Medulla oblongata (tissue), 1 donor: ENCODE data around the gene ASB5.
A peak's percentile ranks its signal among the peaks of the same experiment; 100 is the strongest.
"Not testable (repeated sequence)": the region's sequence is repeated elsewhere in the genome, so short reads cannot be mapped to it uniquely, and the experiment has no call there.

Experiments
- DNase-seq: peaks from one replicate; pipeline ENCODE4 v3.0.0-alpha.2; 2015; ENCODE audit errors: extremely low spot score

ASB5 gene, protein sequence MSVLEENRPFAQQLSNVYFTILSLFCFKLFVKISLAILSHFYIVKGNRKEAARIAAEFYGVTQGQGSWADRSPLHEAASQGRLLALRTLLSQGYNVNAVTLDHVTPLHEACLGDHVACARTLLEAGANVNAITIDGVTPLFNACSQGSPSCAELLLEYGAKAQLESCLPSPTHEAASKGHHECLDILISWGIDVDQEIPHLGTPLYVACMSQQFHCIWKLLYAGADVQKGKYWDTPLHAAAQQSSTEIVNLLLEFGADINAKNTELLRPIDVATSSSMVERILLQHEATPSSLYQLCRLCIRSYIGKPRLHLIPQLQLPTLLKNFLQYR

GRCh38 chr4:176268963-176269362 lies at the start of gene ASB5:
TSS of gene ASB5 (minus strand) at chr4:176269222. CDS start at chr4:176269108, 114 bp downstream.
- DNase-seq, result no peak

GRCh38 chr4:176313596-176314336 lies 44.7 kb upstream of the ASB5 start:
- no peak for DNase-seq

GRCh38 chr4:176309772-176310171 lies 40.8 kb upstream of the ASB5 start:
- DNase-seq, result no peak

DNA sequence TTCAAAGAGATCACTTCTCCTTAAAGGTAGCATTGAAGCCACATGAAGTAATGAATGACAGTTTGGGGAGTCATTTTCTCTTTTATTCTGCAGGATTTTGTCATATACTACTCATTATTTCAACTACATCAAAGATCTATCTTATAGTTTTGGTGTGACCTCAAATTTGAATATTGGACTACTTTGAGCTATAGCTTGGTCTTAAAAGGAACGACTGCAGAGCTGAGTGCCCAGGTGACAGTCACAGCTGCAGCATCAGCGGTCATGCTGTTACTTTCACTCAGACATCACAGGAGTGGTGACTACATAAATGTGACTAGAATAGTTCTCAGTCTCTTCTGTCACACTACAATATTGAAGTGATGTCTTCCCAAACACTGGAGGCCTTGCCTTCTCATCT lies 40.0 kb upstream of the ASB5 start:
- no peak for DNase-seq

GRCh38 chr4:176308441-176308840 lies 39.4 kb upstream of the ASB5 start:
- DNase-seq, result no peak

- DNase-seq, result no peak
These were observed 38.6 kb upstream of the ASB5 start for GRCh38 chr4:176307666-176307930.

DNA sequence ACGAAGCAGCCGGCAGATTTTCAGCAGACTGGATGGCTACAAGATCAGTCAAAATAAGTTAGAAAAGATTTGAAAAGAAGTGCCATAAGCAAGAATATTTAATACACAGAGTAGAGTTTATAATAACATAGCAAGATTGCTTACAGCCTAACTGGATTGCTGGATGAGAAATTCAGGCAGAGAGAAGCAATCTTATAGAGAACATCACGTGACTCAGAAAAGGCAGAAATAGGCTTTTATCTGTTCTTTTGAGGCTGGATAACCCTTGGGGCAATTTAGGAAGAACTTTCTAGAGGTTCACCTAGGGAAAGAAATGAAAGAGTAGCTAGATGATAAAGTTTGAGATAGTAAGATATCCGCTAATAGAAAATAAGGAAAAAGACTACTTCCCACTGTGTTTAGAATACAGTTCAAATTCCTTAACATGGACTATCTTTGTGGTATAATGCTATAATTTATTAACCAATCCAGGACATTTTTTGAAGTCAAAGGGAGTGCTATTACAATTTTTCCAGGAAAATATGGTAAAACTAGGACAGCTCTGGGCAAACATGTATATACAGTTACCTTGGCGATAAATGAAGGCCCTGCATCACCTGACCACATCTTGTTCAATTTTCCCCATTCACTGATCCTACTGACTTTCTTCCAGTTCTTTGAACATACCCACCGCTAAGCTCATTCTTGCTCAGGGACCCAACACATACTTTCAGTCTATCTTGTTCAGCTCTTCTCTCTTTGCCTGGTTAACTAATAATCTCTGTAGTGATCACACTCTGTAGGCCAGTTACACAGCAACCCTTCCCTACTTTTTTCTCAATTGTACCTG lies 38.0 kb upstream of the ASB5 start:
- no peak for DNase-seq

GRCh38 chr4:176303938-176304337 lies 34.9 kb upstream of the ASB5 start:
- DNase-seq, result no peak

DNA sequence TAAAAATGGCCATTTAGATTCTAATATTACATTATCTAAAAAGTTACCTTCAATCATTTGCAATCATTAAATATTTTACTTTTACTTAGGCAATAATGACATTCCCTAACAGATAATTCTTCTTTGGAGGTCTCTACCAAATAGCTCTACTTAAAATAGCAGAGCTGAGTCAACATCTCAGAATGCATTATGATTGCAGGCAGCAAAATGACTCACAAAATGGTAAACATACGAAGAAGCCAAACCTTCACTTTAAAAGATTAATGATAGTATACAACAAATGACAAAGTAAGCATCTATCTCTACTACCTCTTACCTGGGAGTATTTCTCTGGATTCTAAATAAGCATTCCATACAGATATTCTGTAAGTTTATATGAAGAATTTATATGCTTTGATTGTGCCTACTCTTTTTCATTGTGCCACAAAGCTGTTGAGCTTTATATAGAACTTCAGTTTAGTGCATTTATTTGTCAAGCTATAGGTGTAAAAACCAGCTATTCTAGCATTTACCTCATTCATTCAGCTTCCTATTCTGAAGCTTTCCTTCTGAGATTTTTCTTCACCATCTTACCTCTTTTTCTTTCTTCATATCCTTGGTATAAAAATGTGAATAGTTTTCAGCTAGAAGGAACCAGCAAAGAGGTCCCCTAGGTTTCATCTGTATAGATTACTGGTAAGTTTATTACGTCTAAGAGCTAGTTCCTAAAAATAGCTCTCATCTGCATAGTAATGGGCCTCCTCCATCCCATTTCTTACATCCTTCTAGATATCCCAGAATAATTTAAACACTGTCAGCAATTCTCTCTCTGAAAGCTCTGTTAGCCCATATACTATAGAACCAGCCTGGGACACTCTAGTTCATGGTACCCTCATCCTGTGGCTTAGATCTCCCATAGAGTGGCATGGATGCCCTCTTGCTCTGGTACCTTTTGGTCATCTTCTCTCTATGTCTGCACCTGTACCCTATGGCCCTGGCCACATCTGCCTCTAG lies 33.6 kb upstream of the ASB5 start:
- DNase-seq, result no peak

GRCh38 chr4:176300565-176300964 lies 31.5 kb upstream of the ASB5 start:
- no peak for DNase-seq

GRCh38 chr4:176300036-176300435 lies 31.0 kb upstream of the ASB5 start:
- no peak for DNase-seq

DNA sequence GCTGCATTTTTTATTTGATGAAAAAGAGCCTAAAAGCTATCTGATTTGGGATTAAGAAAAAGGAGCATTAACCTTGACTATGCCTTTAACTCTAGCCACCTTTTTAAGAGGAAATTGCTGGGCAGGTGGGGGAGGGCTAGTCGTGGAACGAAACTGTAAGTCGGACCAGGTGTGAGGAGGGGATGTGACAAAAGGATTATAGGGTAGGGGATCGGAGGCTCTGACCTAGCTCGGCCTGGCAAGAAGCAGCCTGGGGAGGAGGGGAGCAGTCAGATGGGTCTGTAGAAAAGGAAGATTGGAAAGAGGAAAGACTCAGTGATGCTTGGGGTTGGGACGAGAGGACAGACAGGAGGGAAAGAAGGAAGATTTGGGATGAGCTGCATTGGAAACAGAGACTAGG lies 29.6 kb upstream of the ASB5 start:
- no peak for DNase-seq

DNA sequence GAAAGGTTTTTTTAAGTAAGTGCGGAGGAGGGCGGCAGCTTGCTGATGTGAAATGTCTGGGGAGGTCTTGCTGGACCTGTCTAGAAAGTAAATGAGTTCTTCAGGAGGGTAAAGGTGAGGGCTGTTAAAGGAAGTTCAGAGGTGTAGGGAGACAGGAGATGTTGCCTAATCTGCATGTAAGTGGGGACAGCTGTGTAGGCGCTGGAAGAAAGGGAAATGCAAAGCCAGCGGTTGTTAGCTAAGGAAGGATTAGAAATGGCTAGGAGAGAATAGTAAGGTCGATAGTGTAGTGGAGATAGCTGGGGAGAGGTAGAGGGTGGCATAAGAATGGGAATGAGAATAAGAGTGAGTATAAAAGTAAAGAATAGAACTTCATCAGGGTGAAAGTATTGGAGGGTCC lies 26.9 kb upstream of the ASB5 start:
- DNase-seq, result not testable (repeated sequence)

DNA sequence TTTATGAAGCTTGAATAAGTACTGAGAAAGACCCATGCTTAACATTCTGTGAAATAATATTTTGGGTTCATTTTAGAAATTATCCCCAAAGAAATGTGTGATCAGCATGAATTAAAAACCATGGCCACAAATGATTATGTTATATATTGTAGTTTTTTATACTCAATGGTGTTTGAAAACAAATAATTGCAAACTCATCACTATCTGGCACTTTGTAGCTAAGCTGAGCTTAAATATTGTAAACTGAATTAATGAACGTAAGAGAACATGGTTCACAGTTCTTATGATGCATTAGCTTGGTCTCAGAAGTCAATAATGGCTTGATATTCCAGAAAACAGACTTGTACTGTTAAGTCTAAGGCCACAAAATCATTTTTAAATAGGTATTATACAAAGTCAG lies 24.6 kb upstream of the ASB5 start:
- no peak for DNase-seq

DNA sequence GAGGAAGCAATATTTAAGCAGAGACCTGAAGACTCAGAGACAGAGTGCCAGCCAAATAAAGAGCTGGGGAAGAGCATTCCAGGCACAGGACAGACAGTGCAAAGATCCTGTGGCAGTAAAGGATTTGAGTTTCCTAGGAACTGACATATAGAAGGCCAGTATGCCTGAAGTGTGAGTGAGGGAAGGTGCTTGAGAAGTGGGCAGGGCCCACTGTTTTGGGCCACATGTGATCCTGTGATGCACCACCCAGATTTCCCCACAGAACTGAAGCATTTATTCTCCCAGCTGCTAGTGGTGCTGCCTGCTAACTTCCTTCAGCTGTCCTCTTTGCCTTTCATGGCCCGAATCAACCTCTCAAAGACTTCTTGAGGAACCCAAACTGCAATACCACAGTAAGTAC lies 23.9 kb upstream of the ASB5 start:
- no peak for DNase-seq

DNA sequence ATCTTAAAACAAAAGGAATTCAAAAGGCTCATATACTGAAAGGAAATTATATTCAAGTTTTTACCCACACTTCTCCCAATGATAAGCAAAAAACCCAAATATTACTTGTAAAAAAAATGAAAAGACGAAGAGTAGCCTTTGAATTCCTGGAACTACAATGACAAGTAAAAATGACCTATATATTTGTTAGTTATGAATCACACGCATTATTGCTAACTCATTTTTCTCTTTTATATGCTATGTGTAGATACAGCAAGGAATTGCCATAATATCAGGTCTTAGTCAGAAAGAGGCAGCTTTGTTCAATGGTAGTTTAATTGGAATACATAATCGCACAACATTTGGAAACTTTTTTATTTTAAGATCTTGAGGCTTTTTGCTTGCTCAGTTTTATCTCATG lies 22.7 kb upstream of the ASB5 start:
- no peak for DNase-seq

DNA sequence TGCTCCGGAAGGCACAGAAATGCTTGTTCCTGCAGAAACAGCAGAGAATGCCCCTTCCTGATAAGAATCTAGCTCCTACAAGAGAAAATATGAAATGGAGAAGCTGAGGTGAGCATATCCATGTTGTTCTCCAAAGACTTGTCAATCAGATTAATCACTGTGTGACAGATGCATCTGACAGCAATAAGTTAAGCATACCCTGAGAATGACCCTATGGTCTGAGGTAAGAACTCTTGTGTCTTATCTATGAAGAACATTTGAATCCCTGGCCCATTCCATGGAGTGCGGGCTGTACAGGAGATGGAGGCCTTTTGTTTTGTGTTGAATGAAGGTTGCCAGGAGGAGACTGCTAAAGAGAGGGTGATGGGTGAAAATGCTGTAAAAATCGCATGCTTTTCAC lies 21.5 kb upstream of the ASB5 start:
- no peak for DNase-seq

DNA sequence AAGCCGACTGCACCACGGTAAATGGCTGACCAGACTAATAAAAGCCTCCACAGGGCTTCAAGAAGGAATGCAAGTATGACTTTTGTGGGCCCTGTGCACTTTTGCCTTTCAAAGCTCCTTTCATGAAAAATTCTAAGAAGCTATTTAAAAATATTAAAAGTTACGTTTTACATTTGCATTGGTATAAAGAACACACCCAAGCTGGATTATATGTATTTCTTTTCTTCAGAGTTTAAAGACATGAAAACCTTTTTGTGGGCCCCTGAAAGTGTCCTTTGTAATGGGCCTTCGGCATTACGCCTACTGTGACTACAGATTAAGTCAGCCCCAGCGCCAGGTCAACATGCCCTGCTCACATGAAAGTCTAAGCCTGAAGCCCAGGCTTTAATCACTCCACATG lies 20.5 kb upstream of the ASB5 start:
- DNase-seq, result no peak

- DNase-seq, result no peak
These were observed 19.0 kb upstream of the ASB5 start for GRCh38 chr4:176288020-176288419.

DNA sequence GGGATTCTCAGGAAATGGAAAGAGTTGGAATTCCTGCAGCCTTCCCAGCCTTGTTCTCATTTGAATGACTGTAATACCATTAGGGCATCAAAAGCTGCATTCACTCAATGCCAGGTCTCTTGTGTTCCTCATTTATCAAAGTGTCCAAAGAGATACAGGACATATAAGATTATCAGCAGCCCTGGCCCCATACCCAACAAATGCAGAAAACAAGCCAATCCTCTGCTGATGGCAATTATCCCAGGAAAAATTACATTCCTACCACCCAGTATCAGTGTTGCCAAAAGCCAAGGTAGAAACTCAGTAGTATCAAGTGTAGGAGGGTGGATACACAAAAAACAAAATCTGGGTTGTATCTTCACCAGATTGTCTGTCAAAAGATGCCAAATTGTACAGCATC lies 18.5 kb upstream of the ASB5 start:
- peak; percentile 9 for DNase-seq

DNA sequence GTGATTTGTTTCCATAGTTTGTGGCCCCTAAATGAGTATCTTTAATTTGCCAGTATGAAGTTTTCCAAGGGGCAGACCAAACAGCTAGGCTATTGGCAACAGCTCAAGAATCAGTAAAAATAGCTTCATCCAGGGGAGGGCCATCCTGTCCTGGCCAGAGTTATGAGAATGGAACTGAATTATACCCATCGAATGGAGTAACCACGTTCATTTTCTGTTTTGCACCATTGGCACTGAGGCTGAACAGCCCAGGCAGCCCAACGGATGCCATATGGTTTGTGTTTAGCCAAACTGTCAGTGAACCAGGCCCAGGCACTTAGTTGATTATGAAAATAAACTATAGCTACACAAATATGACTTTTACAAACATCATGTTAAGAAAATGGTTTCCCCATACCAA lies 17.7 kb upstream of the ASB5 start:
- DNase-seq, result no peak

GRCh38 chr4:176279560-176279959 lies 10.5 kb upstream of the ASB5 start:
- not testable (repeated sequence) for DNase-seq
